NT2/D1 (cell line): Measurements from ENCODE around the gene C1orf52.

ENCODE experiments used
- DNase-seq: peaks from one replicate; pipeline ENCODE4 v3.0.0-alpha.2; 2011; ENCODE audit warnings: low read depth, low spot score
- H3K27me3 ChIP-seq: 2 replicates; pipeline ENCODE4 v1.6.0; 2011; ENCODE audit warnings: mild to moderate bottlenecking; ENCODE audit not compliant: insufficient read length, insufficient read depth
- H3K36me3 ChIP-seq: 2 replicates; pipeline ENCODE4 v1.6.1; 2011; ENCODE audit warnings: mild to moderate bottlenecking, low read length, mixed read lengths; ENCODE audit not compliant: insufficient read depth, insufficient read length
- H3K4me1 ChIP-seq: 2 replicates; pipeline ENCODE4 v1.5.1; 2011; ENCODE audit not compliant: insufficient read depth, insufficient read length
- H3K4me3 ChIP-seq: 2 replicates; pipeline ENCODE4 v1.5.1; 2011; ENCODE audit warnings: low read depth; ENCODE audit not compliant: insufficient read length
- H3K9ac ChIP-seq: 2 replicates; pipeline ENCODE4 v1.6.0; 2011; ENCODE audit warnings: low read depth; ENCODE audit not compliant: insufficient read length
- H3K9me3 ChIP-seq: 2 replicates; pipeline ENCODE4 v1.5.1; 2011; ENCODE audit warnings: mild to moderate bottlenecking, low read length; ENCODE audit not compliant: insufficient read depth
- SUZ12 ChIP-seq: IDR thresholded peaks from 2 replicates; pipeline ENCODE4 v1.6.1; 2011; ENCODE audit not compliant: insufficient read length, insufficient read depth; ENCODE audit errors: extremely low read depth
- YY1 ChIP-seq: IDR thresholded peaks from 2 replicates; pipeline ENCODE4 v1.6.1; 2011; ENCODE audit not compliant: insufficient read length, insufficient read depth
- ZNF274 ChIP-seq: IDR thresholded peaks from 2 replicates; pipeline ENCODE4 v1.6.1; 2011; ENCODE audit warnings: mild to moderate bottlenecking, low read depth, low read length

The C1orf52 gene

GRCh38 chr1:85225624-85226380 lies 33.7 kb downstream of the C1orf52 start:
- no peak for DNase-seq
- no peak overlapping the region for H3K9ac ChIP-seq

GRCh38 chr1:85224734-85225623 lies 34.5 kb downstream of the C1orf52 start:
- H3K9ac ChIP-seq = no peak overlapping the region
- TF ChIP-seq SUZ12 (no peak), YY1 (no peak), ZNF274 (no peak)
- H3K4me3 ChIP-seq = no peak overlapping the region
- no peaks in the 10 kb centered on the region for H3K9me3 ChIP-seq
- no peaks in the 10 kb centered on the region for H3K36me3 ChIP-seq
- H3K4me1 ChIP-seq = no peaks in the 10 kb centered on the region
- no peaks in the 10 kb centered on the region for H3K27me3 ChIP-seq
- no peak for DNase-seq

More at GRCh38 chr1:85225624-85226380, 33.7 kb downstream of the C1orf52 start:
- no peaks in the 10 kb centered on the region for H3K36me3 ChIP-seq
- no peaks in the 10 kb centered on the region for H3K27me3 ChIP-seq
- H3K4me1 ChIP-seq = no peaks in the 10 kb centered on the region
- TF ChIP-seq SUZ12 (no peak), ZNF274 (no peak), YY1 (no peak)
- no peak overlapping the region for H3K4me3 ChIP-seq
- no peaks in the 10 kb centered on the region for H3K9me3 ChIP-seq

- no peak overlapping the region for H3K4me3 ChIP-seq
- no peak for DNase-seq
- H3K36me3 ChIP-seq = no peaks in the 10 kb centered on the region
- no peaks in the 10 kb centered on the region for H3K9me3 ChIP-seq
- no peak overlapping the region for H3K9ac ChIP-seq
- no peaks in the 10 kb centered on the region for H3K4me1 ChIP-seq
- TF ChIP-seq SUZ12 (no peak), YY1 (no peak), ZNF274 (no peak)
- no peaks in the 10 kb centered on the region for H3K27me3 ChIP-seq
Measured at GRCh38 chr1:85224295-85224694, 35.2 kb downstream of the C1orf52 start.

GRCh38 chr1:85223334-85223733 lies 36.1 kb downstream of the C1orf52 start:
- Histone ChIP-seq H3K27me3 (no peaks in the 10 kb centered on the region), H3K36me3 (no peaks in the 10 kb centered on the region), H3K9ac (no peak overlapping the region), H3K4me3 (no peak overlapping the region), H3K4me1 (no peaks in the 10 kb centered on the region), H3K9me3 (no peaks in the 10 kb centered on the region)
- DNase-seq = no peak
- TF ChIP-seq YY1 (no peak), ZNF274 (no peak), SUZ12 (no peak)

- H3K36me3 ChIP-seq = no peaks in the 10 kb centered on the region
- no peaks in the 10 kb centered on the region for H3K4me1 ChIP-seq
- H3K9me3 ChIP-seq = no peaks in the 10 kb centered on the region
- H3K9ac ChIP-seq = no peak overlapping the region
- H3K4me3 ChIP-seq = no peak overlapping the region
- no peak for DNase-seq
- H3K27me3 ChIP-seq = no peaks in the 10 kb centered on the region
- TF ChIP-seq SUZ12 = no peak
- TF ChIP-seq YY1 = no peak
- TF ChIP-seq ZNF274 = no peak
Measured at GRCh38 chr1:85220756-85221201, 38.7 kb downstream of the C1orf52 start.

GRCh38 chr1:85219853-85220610 lies 39.4 kb downstream of the C1orf52 start:
- H3K36me3 ChIP-seq = no peaks in the 10 kb centered on the region
- no peaks in the 10 kb centered on the region for H3K27me3 ChIP-seq
- no peak overlapping the region for H3K4me3 ChIP-seq
- DNase-seq = no peak
- no peak for TF ChIP-seq YY1
- no peak for TF ChIP-seq ZNF274
- TF ChIP-seq SUZ12 = no peak
- no peak overlapping the region for H3K9ac ChIP-seq
- no peaks in the 10 kb centered on the region for H3K9me3 ChIP-seq
- H3K4me1 ChIP-seq = no peaks in the 10 kb centered on the region
